ENCODE results near the gene NCAM1.

NCAM1 gene

GRCh38 chr11:113142508-113142907 lies 181.3 kb downstream of the NCAM1 start:
- no peak for TF ChIP-seq CTCF (IDR thresholded peaks at IDR 0.05; ENCODE audit: control insufficient read depth, extremely low read depth, insufficient read depth)
- no peak overlapping the region for H3K4me3 ChIP-seq (ENCODE audit: low read depth, low read length)
- DNase-seq (ENCODE audit: low read depth), result no peak

- TF ChIP-seq CTCF (IDR thresholded peaks at IDR 0.05; ENCODE audit: control insufficient read depth, extremely low read depth, insufficient read depth), result no peak
- DNase-seq (ENCODE audit: low read depth), result no peak
- H3K4me3 ChIP-seq (ENCODE audit: low read depth, low read length), result no peak overlapping the region
Observed at GRCh38 chr11:113147249-113147648, 186.0 kb downstream of the NCAM1 start.

- TF ChIP-seq CTCF (IDR thresholded peaks at IDR 0.05; ENCODE audit: control insufficient read depth, extremely low read depth, insufficient read depth), result no peak
- no peak for DNase-seq (ENCODE audit: low read depth)
- no peak overlapping the region for H3K4me3 ChIP-seq (ENCODE audit: low read depth, low read length)
Observed at GRCh38 chr11:113148076-113148475, 186.9 kb downstream of the NCAM1 start.

- TF ChIP-seq CTCF (IDR thresholded peaks at IDR 0.05; ENCODE audit: control insufficient read depth, extremely low read depth, insufficient read depth), result no peak
- no peak for DNase-seq (ENCODE audit: low read depth)
- H3K4me3 ChIP-seq (ENCODE audit: low read depth, low read length), result no peak overlapping the region
Observed at GRCh38 chr11:113148652-113149051, 187.4 kb downstream of the NCAM1 start.

GRCh38 chr11:113151521-113151920 lies 190.3 kb downstream of the NCAM1 start:
- DNase-seq (ENCODE audit: low read depth), result no peak
- TF ChIP-seq CTCF (IDR thresholded peaks at IDR 0.05; ENCODE audit: control insufficient read depth, extremely low read depth, insufficient read depth), result no peak
- no peak overlapping the region for H3K4me3 ChIP-seq (ENCODE audit: low read depth, low read length)

- no peak overlapping the region for H3K4me3 ChIP-seq (ENCODE audit: low read depth, low read length)
- no peak for DNase-seq (ENCODE audit: low read depth)
- TF ChIP-seq CTCF (IDR thresholded peaks at IDR 0.05; ENCODE audit: control insufficient read depth, extremely low read depth, insufficient read depth), result no peak
Observed at GRCh38 chr11:113152500-113152899, 191.3 kb downstream of the NCAM1 start.

GRCh38 chr11:113153847-113154246 lies 192.6 kb downstream of the NCAM1 start:
- no peak overlapping the region for H3K4me3 ChIP-seq (ENCODE audit: low read depth, low read length)
- DNase-seq (ENCODE audit: low read depth), result peak; percentile 15
- no peak for TF ChIP-seq CTCF (IDR thresholded peaks at IDR 0.05; ENCODE audit: control insufficient read depth, extremely low read depth, insufficient read depth)
